H1 (cell line): ENCODE measurements around the gene KRTAP19-8. TPM values are rescaled to one million over a fixed set of nuclear protein-coding genes. Genes with fewer than 3 reads are reported as not detected.

Source experiments
- CTCF ChIA-PET: fragments of 300-600 bp; sonication (Branson Sonifier 250); formaldehyde crosslinking; loops from one replicate; lab custom pipeline; 2021; ENCODE audit not compliant: partially characterized antibody; lab: Charles Lee
- POLR2A ChIA-PET: fragments of 300-600 bp; sonication (Branson Sonifier 250); formaldehyde crosslinking; loops from one replicate; lab custom pipeline; 2021; ENCODE audit warnings: inconsistent platforms; ENCODE audit not compliant: partially characterized antibody; lab: Charles Lee
- DNase-seq, 2 experiments: peaks; one replicate each; pipeline versions ENCODE4 v3.0.0 to v3.0.0-alpha.2; 2010 to 2022; ENCODE audit warnings: low spot score in 2 of 2, low read depth in 1 of 2, mixed read lengths in 1 of 2
- FAIRE-seq: peaks from 2 replicates; lab custom pipeline; 2011; peaks lifted over from hg19 to GRCh38; lab: Jason Lieb, UNC
- H2AFZ ChIP-seq: 2 replicates; pipeline ENCODE4 v1.8.1; 2012; ENCODE audit warnings: low read length, inconsistent platforms
- H2AK5ac ChIP-seq: 2 replicates; pipeline ENCODE4 v1.6.1; 2013; ENCODE audit warnings: low read depth, low read length
- H2BK120ac ChIP-seq: replicated peaks from 2 replicates; pipeline ENCODE3; 2013; ENCODE audit warnings: low read depth, low read length, inconsistent platforms
- H2BK12ac ChIP-seq: 2 replicates; pipeline ENCODE4 v1.6.1; 2013; ENCODE audit warnings: low read depth, low read length
- H2BK15ac ChIP-seq: 2 replicates; pipeline ENCODE4 v1.6.1; 2013; ENCODE audit warnings: low read length
- H2BK20ac ChIP-seq: 2 replicates; pipeline ENCODE4 v1.6.1; 2013; ENCODE audit warnings: low read length
- H2BK5ac ChIP-seq: 2 replicates; pipeline ENCODE4 v1.6.1; 2013; ENCODE audit warnings: low read depth, low read length
- H3K14ac ChIP-seq: 2 replicates; pipeline ENCODE4 v1.6.1; 2013; ENCODE audit warnings: inconsistent platforms; ENCODE audit not compliant: insufficient read length
- H3K18ac ChIP-seq: 2 replicates; pipeline ENCODE4 v1.6.1; 2013; ENCODE audit warnings: low read length; ENCODE audit errors: extremely low read depth
- H3K23ac ChIP-seq: 2 replicates; pipeline ENCODE4 v1.6.1; 2013; ENCODE audit warnings: inconsistent platforms; ENCODE audit not compliant: insufficient read length
- H3K23me2 ChIP-seq: 2 replicates; pipeline ENCODE4 v1.6.1; 2013; ENCODE audit warnings: low read depth, low read length
- H3K27ac ChIP-seq: 2 replicates; pipeline ENCODE4 v1.6.1; 2011; ENCODE audit warnings: low read depth, low read length, inconsistent platforms
- H3K27me3 ChIP-seq, 4 experiments: replicated peaks in 1 of 4; 1 replicate in 1 of 4; 2 replicates in 3 of 4; pipeline versions ENCODE4 v1.6.1 to v1.8.1; 2011 to 2013; ENCODE audit warnings: low read length in 3 of 4, mild to moderate bottlenecking in 3 of 4, inconsistent platforms in 2 of 4, mixed read lengths in 2 of 4, moderate library complexity in 1 of 4; ENCODE audit not compliant: control insufficient read depth in 3 of 4, insufficient read depth in 3 of 4; ENCODE audit errors: extremely low read depth in 1 of 4
- H3K36me3 ChIP-seq, 4 experiments: 2 replicates each; pipeline versions ENCODE4 v1.6.1 to v1.8.1; 2011 to 2013; ENCODE audit warnings: mild to moderate bottlenecking in 4 of 4, low read length in 3 of 4, moderate library complexity in 2 of 4, control low read depth in 1 of 4, inconsistent platforms in 1 of 4; ENCODE audit not compliant: insufficient read depth in 4 of 4, control insufficient read depth in 2 of 4
- H3K4ac ChIP-seq: replicated peaks from 2 replicates; pipeline ENCODE3; 2013; ENCODE audit warnings: low read length, low read depth, mixed read lengths, inconsistent platforms; ENCODE audit not compliant: insufficient read length
- H3K4me1 ChIP-seq, 4 experiments: replicated peaks in 1 of 4; 1 replicate in 1 of 4; 2 replicates in 3 of 4; pipeline versions ENCODE4 v1.6.1 to v1.8.1; 2011 to 2013; ENCODE audit warnings: low read length in 3 of 4, inconsistent platforms in 2 of 4, mixed read lengths in 1 of 4; ENCODE audit not compliant: insufficient read depth in 4 of 4, control insufficient read depth in 3 of 4
- H3K4me2 ChIP-seq, 2 experiments: 2 replicates each; pipeline versions ENCODE4 v1.6.1 to v1.8.1; 2011 to 2013; ENCODE audit warnings: low read depth in 2 of 2, low read length in 2 of 2, control low read depth in 1 of 2, inconsistent platforms in 1 of 2, mild to moderate bottlenecking in 1 of 2; ENCODE audit not compliant: insufficient read depth in 1 of 2
- H3K4me3 ChIP-seq, 4 experiments: fragments of 200-600, 300-600 bp in 1 of 4; sonication (generic), shearing (Covaris generic), sonication (Bioruptor Twin) in 1 of 4; 2 replicates each; pipeline versions ENCODE4 v1.5.1 to v1.8.1; 2011 to 2016; ENCODE audit warnings: low read length in 4 of 4, low read depth in 3 of 4, control low read depth in 2 of 4, inconsistent platforms in 2 of 4, mild to moderate bottlenecking in 2 of 4, mixed read lengths in 1 of 4, moderate library complexity in 1 of 4; ENCODE audit not compliant: insufficient read depth in 2 of 4; ENCODE audit errors: extremely low read depth in 1 of 4
- H3K56ac ChIP-seq: replicated peaks from 2 replicates; pipeline ENCODE3; 2013; ENCODE audit warnings: low read depth, mild to moderate bottlenecking, mixed read lengths, low read length, inconsistent platforms; ENCODE audit not compliant: insufficient read length
- H3K79me1 ChIP-seq: 2 replicates; pipeline ENCODE4 v1.6.1; 2013; ENCODE audit warnings: low read depth, low read length, control low read depth
- H3K79me2 ChIP-seq, 2 experiments: 2 replicates each; pipeline versions ENCODE4 v1.6.1 to v1.8.1; 2012 to 2013; ENCODE audit warnings: low read length in 2 of 2, mild to moderate bottlenecking in 2 of 2, inconsistent platforms in 1 of 2; ENCODE audit not compliant: insufficient read depth in 2 of 2, control insufficient read depth in 1 of 2
- H3K9ac ChIP-seq, 4 experiments: replicated peaks in 1 of 4; 1 replicate in 1 of 4; 2 replicates in 3 of 4; pipeline versions ENCODE4 v1.6.1 to v1.8.1; 2011 to 2013; ENCODE audit warnings: low read depth in 3 of 4, low read length in 3 of 4, control low read depth in 2 of 4, mild to moderate bottlenecking in 2 of 4, moderate library complexity in 2 of 4, inconsistent platforms in 1 of 4; ENCODE audit errors: extremely low read depth in 1 of 4
- H3K9me3 ChIP-seq, 2 experiments: 2 replicates each; pipeline versions ENCODE4 v1.6.1 to v1.8.1; 2012 to 2013; ENCODE audit warnings: mild to moderate bottlenecking in 2 of 2, moderate library complexity in 2 of 2, control low read depth in 1 of 2, inconsistent platforms in 1 of 2, low read depth in 1 of 2, low read length in 1 of 2, mixed read lengths in 1 of 2; ENCODE audit not compliant: insufficient read depth in 2 of 2
- H4K20me1 ChIP-seq, 2 experiments: replicated peaks in 1 of 2; 2 replicates each; pipeline versions ENCODE3 to v1.8.1; 2011 to 2013; ENCODE audit warnings: inconsistent platforms in 2 of 2, low read length in 2 of 2, mild to moderate bottlenecking in 1 of 2; ENCODE audit not compliant: insufficient read depth in 2 of 2, control insufficient read depth in 1 of 2
- H4K5ac ChIP-seq: 2 replicates; pipeline ENCODE4 v1.6.1; 2013; ENCODE audit warnings: low read length, low read depth, mixed read lengths, inconsistent platforms; ENCODE audit not compliant: insufficient read length
- H4K8ac ChIP-seq: 2 replicates; pipeline ENCODE4 v1.8.0; 2013; ENCODE audit warnings: mild to moderate bottlenecking, moderate library complexity, low read length, inconsistent platforms; ENCODE audit not compliant: insufficient read depth; ENCODE audit errors: extremely low read depth
- H4K91ac ChIP-seq: replicated peaks from 2 replicates; pipeline ENCODE3; 2013; ENCODE audit warnings: low read length, mixed read lengths, inconsistent platforms; ENCODE audit not compliant: insufficient read length
- RXRA ChIP-seq: IDR thresholded peaks from 2 replicates; pipeline ENCODE4 v1.6.1; 2011; ENCODE audit warnings: low read depth, mild to moderate bottlenecking, low read length, moderate library complexity; ENCODE audit not compliant: insufficient read depth
- WGBS, 2 experiments: shearing (Covaris generic) in 1 of 2; methylation state at CpG; one replicate each; pipeline versions ENCODE4 v1.1.6 to v1.1.7; 2013 to 2015; ENCODE audit warnings: low lambda C conversion rate in 2 of 2, mixed read lengths in 2 of 2, inconsistent platforms in 1 of 2, low coverage in 1 of 2, missing lambda C conversion rate in 1 of 2; ENCODE audit not compliant: insufficient replicate concordance in 2 of 2, insufficient coverage in 1 of 2, insufficient read length in 1 of 2; ENCODE audit errors: extremely low coverage in 1 of 2, missing lambda C conversion rate in 1 of 2; 5-methylcytosine and 5-hydroxymethylcytosine counted together
- polyA plus RNA-seq, 7 experiments: library from polyadenylated mRNA; depleted of rRNA in 3 of 7; stranded (reverse) in 5 of 7; unstranded in 2 of 7; fragments of >200 nt in 5 of 7; fragments of 200-250 nt in 2 of 7; gene quantifications; 1 replicate in 5 of 7; 2 replicates in 1 of 7; 4 replicates in 1 of 7; pipeline versions ENCODE4 v1.2.1 to v1.2.3, GENCODE V29; 2011 to 2013; ENCODE audit warnings: missing spikeins in 2 of 7, mixed read lengths in 2 of 7
- total RNA-seq: library from RNA; stranded (reverse); fragmentation: NEBNext Ultra II Directional; extraction: Animal tissue kit (Norgen Biotek cat#: 25700); gene quantifications from 2 replicates; pipeline ENCODE4 v1.2.1, GENCODE V29; 2021
- TF ChIP-seq, protein P1 (sequence below), 3 experiments: IDR thresholded peaks; 1 replicate in 2 of 3; 2 replicates in 1 of 3; pipeline versions ENCODE4 v1.5.1 to v1.6.1; 2011; ENCODE audit warnings: low read length in 3 of 3, mild to moderate bottlenecking in 3 of 3, inconsistent platforms in 2 of 3, low read depth in 1 of 3, moderate library complexity in 1 of 3; ENCODE audit not compliant: insufficient read depth in 1 of 3; ENCODE audit errors: control extremely low read depth in 1 of 3

KRTAP19-8 gene
- total and polyA plus RNA-seq, 2 of the 8 experiments (the other 6 are each of a cell fraction or from before 2014, with no cell fraction given), result not detected

DNA sequence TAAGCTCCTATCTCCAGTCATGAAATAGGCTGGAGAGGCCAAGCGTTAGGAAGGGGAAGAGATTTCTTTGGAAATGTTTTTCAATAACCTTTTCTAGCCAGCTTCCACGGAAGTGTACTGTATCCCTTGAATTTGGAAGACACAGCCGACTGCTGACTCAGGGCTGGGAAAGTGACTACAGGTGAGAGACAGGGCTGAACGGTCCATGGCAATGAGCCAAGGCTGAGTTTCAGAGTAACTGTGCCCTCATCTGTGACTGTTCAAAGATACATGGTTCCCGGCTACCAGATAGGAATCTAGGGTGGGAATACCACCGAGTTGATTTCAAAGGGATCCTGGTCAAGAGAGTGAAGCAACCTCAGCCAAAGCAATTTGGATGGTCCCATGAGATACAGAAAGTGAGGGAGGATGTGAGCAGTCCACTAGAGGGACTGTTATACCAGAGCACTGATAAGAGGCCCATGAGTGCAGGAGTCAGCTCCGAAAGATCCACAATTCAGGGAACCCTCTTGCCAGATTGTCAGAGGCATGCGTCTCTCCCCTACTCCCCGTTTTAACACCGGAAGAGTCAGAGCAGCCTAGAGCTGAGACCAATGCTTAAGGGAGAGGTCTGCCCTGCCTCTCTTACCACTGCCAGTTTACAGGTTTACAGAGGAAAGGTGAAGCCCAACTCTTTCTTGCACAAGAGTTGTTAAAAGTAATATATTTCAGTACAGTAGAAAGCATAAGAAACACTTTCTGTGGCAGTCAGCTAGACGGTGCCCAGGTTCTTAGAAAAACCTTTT lies 3.2 kb upstream of the KRTAP19-8 start:
- H3K79me1 ChIP-seq, result no peaks in the 10 kb centered on the region
- H3K4me3 ChIP-seq, result no peak overlapping the region
- H3K9ac ChIP-seq, result no peak overlapping the region
- no peak overlapping the region for H3K4me2 ChIP-seq
- H4K5ac ChIP-seq, result no peak overlapping the region
- H3K18ac ChIP-seq, result no peak overlapping the region
- no peak for TF ChIP-seq RXRA
- TF ChIP-seq, protein P1, sequence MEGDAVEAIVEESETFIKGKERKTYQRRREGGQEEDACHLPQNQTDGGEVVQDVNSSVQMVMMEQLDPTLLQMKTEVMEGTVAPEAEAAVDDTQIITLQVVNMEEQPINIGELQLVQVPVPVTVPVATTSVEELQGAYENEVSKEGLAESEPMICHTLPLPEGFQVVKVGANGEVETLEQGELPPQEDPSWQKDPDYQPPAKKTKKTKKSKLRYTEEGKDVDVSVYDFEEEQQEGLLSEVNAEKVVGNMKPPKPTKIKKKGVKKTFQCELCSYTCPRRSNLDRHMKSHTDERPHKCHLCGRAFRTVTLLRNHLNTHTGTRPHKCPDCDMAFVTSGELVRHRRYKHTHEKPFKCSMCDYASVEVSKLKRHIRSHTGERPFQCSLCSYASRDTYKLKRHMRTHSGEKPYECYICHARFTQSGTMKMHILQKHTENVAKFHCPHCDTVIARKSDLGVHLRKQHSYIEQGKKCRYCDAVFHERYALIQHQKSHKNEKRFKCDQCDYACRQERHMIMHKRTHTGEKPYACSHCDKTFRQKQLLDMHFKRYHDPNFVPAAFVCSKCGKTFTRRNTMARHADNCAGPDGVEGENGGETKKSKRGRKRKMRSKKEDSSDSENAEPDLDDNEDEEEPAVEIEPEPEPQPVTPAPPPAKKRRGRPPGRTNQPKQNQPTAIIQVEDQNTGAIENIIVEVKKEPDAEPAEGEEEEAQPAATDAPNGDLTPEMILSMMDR (IDR thresholded peaks at IDR 0.05; ENCODE audit: control extremely low read depth in 1 of 3, insufficient read depth in 1 of 3, low read depth in 1 of 3, low read length in 3 of 3), result peak in 1 of 3 experiments; percentile 15; a peak in 1 of 4 replicates
- TF ChIP-seq, all 59 proteins: peak for 1
- H3K56ac ChIP-seq, result no peak overlapping the region
- DNase-seq (no peak), FAIRE-seq (no peak)
- no peak overlapping the region for H2BK15ac ChIP-seq
- no peak overlapping the region for H4K91ac ChIP-seq
- no peak overlapping the region for H3K23ac ChIP-seq
- H3K27ac ChIP-seq, result no peak overlapping the region
- no peaks in the 10 kb centered on the region for H3K36me3 ChIP-seq
- ChIA-PET CTCF (interaction anchor here (0.6 to 1.9 kb wide), 6 partner anchors 9 to 210 kb away, joined by 3 to 7 read pairs (median 3); no protein-coding TSS in a partner anchor), POLR2A (no interaction called here)
- H2BK12ac ChIP-seq, result no peak overlapping the region
- no peak overlapping the region for H2AK5ac ChIP-seq
- no peak overlapping the region for H2BK5ac ChIP-seq
- H2BK20ac ChIP-seq, result no peak overlapping the region
- no peak overlapping the region for H4K8ac ChIP-seq
- H3K79me2 ChIP-seq, result no peaks in the 10 kb centered on the region
- no peaks in the 10 kb centered on the region for H3K9me3 ChIP-seq
- no peak overlapping the region for H3K4ac ChIP-seq
- no peaks in the 10 kb centered on the region for H3K4me1 ChIP-seq
- H2BK120ac ChIP-seq, result no peak overlapping the region
- no peak overlapping the region for H3K14ac ChIP-seq
- peak overlapping the region; percentile 54; the same call in 1 of the 2 replicates for H2AFZ ChIP-seq
- 0 out of 2 replicates have a peak, but pooled peaks cover 1% of the 10 kb centered on the region for H3K23me2 ChIP-seq
- no peaks in the 10 kb centered on the region for H4K20me1 ChIP-seq
- H3K27me3 ChIP-seq, result no peaks in the 10 kb centered on the region
- WGBS, 2 experiments, result 83% methylated on average over 11 of the region's 11 CpGs; no CpG with 5 or more reads in 1 of the 2 experiments
